ENCODE results near the gene MUC7.
"Not testable (repeated sequence)": the region's sequence is repeated elsewhere in the genome, so short reads cannot be mapped to it uniquely, and the experiment has no call there.

MUC7 gene
- 0 to 0.08 (median 0) reads per million in 18 experiments for total RNA-seq

- no peak for DNase-seq
These were observed at the start of gene MUC7 for GRCh38 chr4:70471897-70472296. TSS of gene MUC7 (plus strand) at chr4:70472197. CDS start at chr4:70474022, 1,825 bp downstream.

DNA sequence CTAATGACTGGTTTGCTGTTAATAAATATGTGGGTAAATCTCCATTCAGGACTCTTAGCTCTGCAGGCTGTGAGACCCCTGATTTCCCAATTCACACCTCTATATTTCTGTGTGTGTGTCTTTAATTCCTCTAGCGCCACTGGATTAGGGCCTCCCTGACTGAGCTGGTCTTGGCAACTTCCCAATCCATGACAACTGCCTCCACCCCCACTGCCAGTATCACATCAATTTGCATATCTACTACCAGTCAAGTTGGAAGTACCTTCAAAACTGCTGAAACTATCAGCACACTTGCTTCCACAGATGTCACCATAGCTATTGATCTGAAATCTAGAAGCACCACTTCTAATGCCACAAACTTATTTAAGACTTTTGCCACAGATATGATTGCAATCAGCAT, 46.7 kb upstream of the MUC7 start:
- DNase-seq: no peak

- DNase-seq: no peak
These were observed 45.2 kb upstream of the MUC7 start for GRCh38 chr4:70426789-70427188.

GRCh38 chr4:70437197-70437596, 34.8 kb upstream of the MUC7 start:
- DNase-seq: no peak

GRCh38 chr4:70442474-70442873, 29.5 kb upstream of the MUC7 start:
- DNase-seq: no peak

- DNase-seq: no peak
These were observed 28.7 kb upstream of the MUC7 start for GRCh38 chr4:70443329-70443728.

GRCh38 chr4:70449220-70449619, 22.8 kb upstream of the MUC7 start:
- no peak for DNase-seq

GRCh38 chr4:70452946-70453345, 19.1 kb upstream of the MUC7 start:
- no peak for DNase-seq

- DNase-seq: no peak
These were observed 8.7 kb upstream of the MUC7 start for GRCh38 chr4:70463335-70463734.

GRCh38 chr4:70473679-70474078, 1.7 kb downstream of the MUC7 start:
- no peak for DNase-seq

- no peak for DNase-seq
These were observed 16.8 kb downstream of the MUC7 start for GRCh38 chr4:70488748-70489147.

DNA sequence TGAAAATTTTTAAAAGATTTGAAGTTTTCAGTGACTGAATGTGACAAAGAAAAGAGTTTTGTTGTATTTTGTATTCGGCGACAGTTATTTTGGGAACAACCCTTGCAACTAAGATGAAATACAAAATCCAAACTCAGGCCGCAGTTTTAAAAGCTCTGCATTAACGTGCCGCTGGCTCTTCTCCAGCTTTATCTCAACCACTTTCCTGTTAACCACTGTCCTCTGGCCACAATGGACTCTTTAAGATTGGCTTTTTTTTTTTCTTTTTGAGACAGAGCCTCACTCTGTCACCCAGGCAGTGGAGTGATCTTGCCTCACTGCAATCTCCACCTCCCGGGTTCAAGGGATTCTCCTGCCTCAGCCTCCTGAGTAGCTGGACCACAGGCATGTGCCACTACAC, 24.2 kb downstream of the MUC7 start:
- DNase-seq: no peak

DNA sequence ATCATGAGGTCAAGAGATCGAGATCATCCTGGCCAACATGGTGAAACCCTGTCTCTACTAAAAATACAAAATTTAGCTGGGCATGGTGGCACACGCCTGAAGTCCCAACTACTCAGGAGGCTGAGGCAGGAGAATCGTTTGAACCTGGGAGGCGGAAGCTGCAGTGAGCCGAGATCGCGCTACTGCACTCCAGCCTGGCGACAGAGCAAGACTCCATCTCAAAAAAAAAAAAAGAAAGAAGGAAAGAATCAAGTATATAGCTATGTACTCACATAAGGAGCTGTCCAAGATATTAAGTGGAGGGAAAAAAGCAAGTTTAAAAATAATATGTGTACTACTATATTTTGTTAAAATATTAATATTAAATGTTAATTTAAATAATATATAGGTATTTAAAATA, 29.8 kb downstream of the MUC7 start:
- not testable (repeated sequence) for DNase-seq

DNA sequence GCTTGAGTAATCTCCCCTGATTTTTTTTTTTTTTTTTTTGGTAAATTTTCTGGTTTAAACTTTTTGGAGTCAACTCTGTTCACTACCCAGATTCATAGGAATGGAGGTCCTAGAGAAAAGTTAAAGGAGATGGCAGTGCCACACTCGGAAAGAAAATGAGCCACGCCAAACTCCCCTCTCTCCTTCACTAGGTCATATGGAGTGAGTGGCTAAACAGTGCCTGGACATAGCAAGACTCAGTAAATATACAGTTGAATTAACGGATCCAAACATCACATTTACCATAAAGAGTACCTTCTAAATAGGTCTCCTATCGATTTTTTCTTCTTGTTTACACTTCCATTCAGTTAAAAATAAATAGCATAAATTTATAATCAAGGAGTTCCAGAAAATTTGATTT, 32.7 kb downstream of the MUC7 start:
- DNase-seq: no peak

GRCh38 chr4:70505151-70505748, 33.3 kb downstream of the MUC7 start:
- peak; percentile 26 to 47 for DNase-seq

- no peak for DNase-seq
These were observed 36.8 kb downstream of the MUC7 start for GRCh38 chr4:70508801-70509200.

DNA sequence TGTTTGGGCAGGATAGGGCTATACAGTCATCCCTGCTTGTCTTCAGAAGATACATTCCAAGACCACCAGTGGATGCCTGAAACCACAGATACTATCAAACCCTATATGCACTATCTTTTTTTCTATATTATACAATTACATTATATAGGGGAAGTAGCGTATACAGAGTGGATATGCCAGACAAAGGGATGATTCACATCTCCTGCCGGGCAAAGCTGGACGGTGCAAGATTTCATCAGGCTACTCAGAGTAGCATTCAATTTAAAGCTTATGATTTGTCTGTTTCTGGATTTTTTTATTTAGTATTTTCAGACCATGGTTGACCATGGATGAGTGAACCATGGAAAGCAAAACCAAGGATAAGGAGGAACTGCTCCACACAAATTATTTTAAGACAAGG, 39.4 kb downstream of the MUC7 start:
- no peak for DNase-seq

DNA sequence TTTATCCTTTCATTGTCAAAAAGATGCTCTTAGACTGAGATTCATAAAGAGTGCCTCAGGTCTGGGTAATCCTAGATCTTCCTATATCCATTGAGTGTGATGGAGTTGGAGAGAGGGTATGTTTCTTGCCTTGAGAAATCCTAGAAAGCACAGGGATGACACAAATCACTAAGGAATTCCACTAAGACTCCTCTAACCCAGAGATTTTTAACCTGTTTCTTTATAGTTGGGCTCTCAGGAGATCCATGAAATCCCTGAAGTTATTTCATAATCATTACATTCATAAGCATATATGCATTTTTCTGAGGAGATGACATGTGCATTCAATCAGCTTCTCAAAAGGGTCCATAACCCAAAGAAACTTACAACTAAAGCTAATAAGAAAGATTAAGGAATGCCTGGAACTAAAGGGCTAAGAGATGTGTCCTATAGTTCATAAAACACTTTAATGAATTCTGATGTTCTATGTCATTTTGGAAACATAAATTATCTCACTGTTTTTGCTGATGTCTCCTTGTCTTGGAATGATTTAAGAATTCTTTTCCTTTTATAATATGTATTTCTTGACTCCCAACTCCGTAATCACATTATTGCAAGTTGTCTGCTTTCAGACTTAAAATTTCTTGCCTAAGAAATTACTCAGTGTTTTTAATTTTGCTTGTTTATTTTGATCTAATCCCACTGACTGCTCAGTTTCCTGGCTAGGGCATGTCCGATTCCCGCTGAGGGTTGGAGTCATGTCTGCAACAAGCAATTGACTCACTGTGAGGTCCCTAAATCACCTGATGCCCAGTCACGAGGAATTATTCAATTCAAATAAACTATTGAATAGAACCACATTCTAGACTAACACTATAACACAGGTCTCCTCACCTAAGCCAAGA, 43.6 kb downstream of the MUC7 start:
- DNase-seq: no peak

DNA sequence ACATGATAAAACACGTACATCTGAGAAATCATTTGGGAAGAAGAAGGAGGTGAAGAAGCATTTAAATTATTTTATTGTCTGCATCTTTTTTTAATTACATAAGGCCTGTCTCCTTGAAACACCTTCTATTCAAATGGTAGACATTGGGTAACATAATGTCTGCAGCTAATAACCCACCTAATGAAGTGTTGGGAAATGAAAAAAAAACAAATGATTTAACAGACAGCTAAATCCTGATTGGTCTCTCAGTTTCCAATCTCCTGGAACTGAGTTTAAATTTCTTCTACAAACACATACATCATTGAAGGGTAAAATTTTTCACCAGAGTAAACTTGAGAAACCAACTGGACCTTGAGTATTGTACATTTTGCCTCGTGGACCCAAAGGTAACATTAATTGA, 46.3 kb downstream of the MUC7 start, which contains the start of gene AMTN:
AMTN (plus strand) TSS at position 301 of the 400 bp plus-strand sequence. CDS start 209 bp downstream, outside the sequence.
- no peak for DNase-seq

GRCh38 chr4:70518716-70519115, 46.7 kb downstream of the MUC7 start:
- no peak for DNase-seq

DNA sequence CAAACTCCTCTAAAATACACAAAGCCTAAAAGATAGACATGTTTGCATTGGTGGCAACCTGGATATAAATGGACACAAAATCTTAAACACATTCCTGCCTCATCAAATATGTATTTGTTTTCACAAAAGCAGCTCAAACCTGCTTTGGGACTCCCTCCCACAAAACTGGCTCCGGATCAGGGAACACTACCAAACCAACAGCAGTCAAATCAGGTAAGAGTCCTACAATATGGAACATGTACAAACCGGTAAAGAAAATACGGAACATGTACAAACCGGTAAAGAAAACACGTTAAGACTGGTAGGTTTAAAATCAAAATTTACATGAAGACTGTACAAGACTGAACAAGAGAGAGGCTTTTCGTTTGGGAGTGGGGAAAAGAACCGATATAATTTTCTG, 50.6 kb downstream of the MUC7 start:
- DNase-seq: no peak

DNA sequence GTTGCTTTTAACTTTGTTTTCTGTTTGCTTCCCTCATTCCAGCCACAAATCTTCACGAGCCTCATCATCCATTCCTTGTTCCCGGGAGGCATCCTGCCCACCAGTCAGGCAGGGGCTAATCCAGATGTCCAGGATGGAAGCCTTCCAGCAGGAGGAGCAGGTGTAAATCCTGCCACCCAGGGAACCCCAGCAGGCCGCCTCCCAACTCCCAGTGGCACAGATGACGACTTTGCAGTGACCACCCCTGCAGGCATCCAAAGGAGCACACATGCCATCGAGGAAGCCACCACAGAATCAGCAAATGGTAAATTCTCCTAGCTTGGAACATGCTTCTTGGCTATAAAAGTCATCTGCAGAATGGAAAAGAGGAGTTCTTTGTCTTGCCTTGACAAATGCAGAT, 59.0 kb downstream of the MUC7 start:
- DNase-seq: no peak

DNA sequence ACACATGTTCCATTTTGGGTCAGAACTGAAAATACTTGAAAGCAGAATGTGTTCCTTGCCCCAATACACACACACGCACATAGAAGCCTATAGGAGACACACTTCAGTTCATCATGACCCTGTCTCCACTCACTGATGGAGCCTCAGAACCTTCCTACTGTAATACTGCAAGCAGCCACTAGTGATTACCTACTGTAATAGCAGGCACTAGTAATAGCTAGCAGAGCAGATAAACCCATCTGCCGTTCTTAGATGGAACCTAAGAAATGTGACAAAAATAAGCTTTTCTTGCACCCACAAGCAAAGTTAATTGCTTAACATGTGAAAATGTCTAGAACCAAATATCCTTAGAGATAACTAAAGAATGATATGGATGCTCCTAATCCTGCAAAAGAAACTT, 60.0 kb downstream of the MUC7 start:
- no peak for DNase-seq
